Measurements from ENCODE around the gene TMEM132C.

Gene TMEM132C

GRCh38 chr12:128385736-128386135 lies 118.8 kb downstream of the TMEM132C start:
- no peak for DNase-seq (ENCODE audit: low spot score)
- no peak for TF ChIP-seq CTCF (IDR thresholded peaks at IDR 0.05; ENCODE audit: borderline replicate concordance, control extremely low read depth, extremely low read depth, insufficient read depth, missing control alignments)
- in situ Hi-C loops (cut with MboI; ENCODE audit: low sequenced_read_pairs, unreplicated experiment) = no loop called here

- in situ Hi-C loops (cut with MboI; ENCODE audit: low sequenced_read_pairs, unreplicated experiment) = no loop called here
- TF ChIP-seq CTCF (IDR thresholded peaks at IDR 0.05; ENCODE audit: borderline replicate concordance, control extremely low read depth, extremely low read depth, insufficient read depth, missing control alignments) = peak; percentile 43
- peak; percentile 71 for DNase-seq (ENCODE audit: low spot score)
These were observed 120.9 kb downstream of the TMEM132C start for GRCh38 chr12:128387811-128388422.

GRCh38 chr12:128388461-128389000 lies 121.6 kb downstream of the TMEM132C start:
- in situ Hi-C loops (cut with MboI; ENCODE audit: low sequenced_read_pairs, unreplicated experiment) = no loop called here
- no peak for TF ChIP-seq CTCF (IDR thresholded peaks at IDR 0.05; ENCODE audit: borderline replicate concordance, control extremely low read depth, extremely low read depth, insufficient read depth, missing control alignments)
- no peak for DNase-seq (ENCODE audit: low spot score)

GRCh38 chr12:128393346-128393745 lies 126.4 kb downstream of the TMEM132C start:
- DNase-seq (ENCODE audit: low spot score) = no peak
- in situ Hi-C loops (cut with MboI; ENCODE audit: low sequenced_read_pairs, unreplicated experiment) = no loop called here

DNA sequence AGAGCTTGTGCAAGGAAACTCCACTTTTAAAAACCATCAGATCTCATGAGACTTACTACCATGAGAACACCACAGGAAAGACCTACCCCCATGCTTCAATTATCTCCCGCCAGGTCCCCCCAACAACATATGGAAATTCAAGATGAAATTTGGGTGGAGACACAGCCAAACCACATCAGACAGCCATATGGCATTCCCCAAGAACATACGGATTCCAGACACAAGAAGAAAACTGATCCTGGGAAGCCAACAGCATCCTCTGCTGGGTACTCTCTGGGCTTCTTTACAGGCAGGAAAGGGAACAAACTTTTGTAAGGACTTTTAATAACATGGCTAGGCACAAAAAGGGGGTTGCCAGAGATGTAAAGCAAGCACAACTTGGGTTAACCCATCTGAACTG lies 127.2 kb downstream of the TMEM132C start:
- in situ Hi-C loops (cut with MboI; ENCODE audit: low sequenced_read_pairs, unreplicated experiment) = no loop called here
- TF ChIP-seq CTCF (IDR thresholded peaks at IDR 0.05; ENCODE audit: borderline replicate concordance, control extremely low read depth, extremely low read depth, insufficient read depth, missing control alignments) = no peak
- no peak for DNase-seq (ENCODE audit: low spot score)

More at GRCh38 chr12:128393346-128393745, 126.4 kb downstream of the TMEM132C start:
- no peak for TF ChIP-seq CTCF (IDR thresholded peaks at IDR 0.05; ENCODE audit: borderline replicate concordance, control extremely low read depth, extremely low read depth, insufficient read depth, missing control alignments)

DNA sequence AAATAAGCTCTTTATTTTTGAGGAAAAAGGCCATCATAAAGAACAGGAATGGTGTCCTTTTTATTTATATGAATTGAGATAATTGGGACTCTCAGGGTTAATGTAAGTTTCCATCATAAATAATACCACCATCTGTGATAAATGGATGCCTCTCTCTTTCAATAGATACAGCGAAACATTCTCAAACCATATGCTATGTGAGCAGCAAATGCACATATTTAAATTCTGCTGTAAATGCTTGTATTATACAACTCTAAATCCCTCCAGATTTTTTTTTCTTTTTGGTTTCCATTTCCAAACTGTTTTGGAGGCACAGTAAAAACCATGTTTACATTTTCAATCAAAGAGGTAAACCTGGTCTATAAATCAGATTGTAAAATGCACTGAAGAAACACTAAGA lies 132.3 kb downstream of the TMEM132C start:
- DNase-seq (ENCODE audit: low spot score) = no peak
- TF ChIP-seq CTCF (IDR thresholded peaks at IDR 0.05; ENCODE audit: borderline replicate concordance, control extremely low read depth, extremely low read depth, insufficient read depth, missing control alignments) = no peak
- in situ Hi-C loops (cut with MboI; ENCODE audit: low sequenced_read_pairs, unreplicated experiment) = no loop called here

Data from GM13976 (cell line).